A549 (cell line): ENCODE measurements around the gene SEC61B. TPM values are rescaled to one million over a fixed set of nuclear protein-coding genes. Genes with fewer than 3 reads are reported as not detected.

ENCODE experiments used
- ATAC-seq, 2 experiments: fragments of 200-7000 bp in 1 of 2; fragments of >200 bp in 1 of 2; cut with Nextera tagmentation in 1 of 2; cut with Tn5 transposase in 1 of 2; 3 replicates each; pipeline versions ENCODE4 v1.8.0 to v1.9.1; 2018 to 2020; ENCODE audit warnings: mild to moderate bottlenecking in 1 of 2, moderate library complexity in 1 of 2
- CTCF ChIA-PET: fragments of 300-600 bp; sonication (Branson Sonifier 250); formaldehyde crosslinking; extraction: SDS; loops from one replicate; lab custom pipeline; 2021; ENCODE audit warnings: antibody characterized with exemption, inconsistent platforms; lab: Yijun Ruan, JAX
- POLR2A ChIA-PET: fragments of 350-600 bp; formaldehyde crosslinking; extraction: SDS; loops from one replicate; lab custom pipeline; 2021; ENCODE audit warnings: antibody characterized with exemption, inconsistent platforms; lab: Yijun Ruan, JAX
- DNase-seq, 2 experiments: peaks; one replicate each; pipeline versions ENCODE4 v3.0.0 to v3.0.0-alpha.2; 2011 to 2016; ENCODE audit warnings: low read depth in 1 of 2, low spot score in 1 of 2
- FAIRE-seq: peaks from 2 replicates; lab custom pipeline; 2011; peaks lifted over from hg19 to GRCh38; lab: Jason Lieb, UNC
- H3K27ac ChIP-seq, 2 experiments: fragments of >200 bp; sonication (Bioruptor Twin); formaldehyde crosslinking; 3 replicates each; pipeline ENCODE4 v1.5.1; 2016 to 2017
- H3K4me1 ChIP-seq: fragments of >200 bp; sonication (Bioruptor Twin); formaldehyde crosslinking; 3 replicates; pipeline ENCODE4 v1.6.1; 2016
- H3K4me2 ChIP-seq: fragments of >200 bp; sonication (Bioruptor Twin); formaldehyde crosslinking; 3 replicates; pipeline ENCODE4 v1.6.1; 2016
- H3K4me3 ChIP-seq: fragments of >200 bp; sonication (Bioruptor Twin); formaldehyde crosslinking; 3 replicates; pipeline ENCODE4 v1.5.1; 2016
- H3K9me3 ChIP-seq: fragments of >200 bp; sonication (Bioruptor Twin); formaldehyde crosslinking; 3 replicates; pipeline ENCODE4 v1.6.1; 2016
- ATOH8 ChIP-seq: fragments of 250-450 bp; sonication (Bioruptor Pico); IDR thresholded peaks from 2 replicates; pipeline ENCODE4 v1.5.0; 2020; ENCODE audit warnings: low read depth, mild to moderate bottlenecking, moderate library complexity
- BCL3 ChIP-seq: fragments of >200 bp; sonication (Bioruptor Twin); formaldehyde crosslinking; IDR thresholded peaks from 3 replicates; pipeline ENCODE4 v1.6.1; 2016
- CEBPB ChIP-seq, 2 experiments: fragments of >200 bp in 1 of 2; sonication (Bioruptor Twin) in 1 of 2; formaldehyde crosslinking in 1 of 2; IDR thresholded peaks; 2 replicates each; pipeline ENCODE4 v1.6.1; 2012 to 2016
- EHMT2 ChIP-seq: fragments of 200-600 bp; sonication (generic); IDR thresholded peaks from 2 replicates; pipeline ENCODE4 v1.6.1; 2016; ENCODE audit warnings: antibody characterized with exemption, low read depth, mild to moderate bottlenecking, moderate library complexity
- ESRRA ChIP-seq: fragments of 150-350 bp; IDR thresholded peaks from 2 replicates; pipeline ENCODE4 v1.6.1; 2014; ENCODE audit warnings: mild to moderate bottlenecking, low read length, borderline replicate concordance
- FOSL2 ChIP-seq, 2 experiments: fragments of 450-650 bp in 1 of 2; fragments of >200 bp in 1 of 2; sonication (Bioruptor Twin) in 1 of 2; formaldehyde crosslinking; IDR thresholded peaks; 2 replicates each; pipeline versions ENCODE4 v1.5.0 to v1.6.1; 2016 to 2020; ENCODE audit warnings: mild to moderate bottlenecking in 1 of 2, moderate library complexity in 1 of 2
- FOXS1 ChIP-seq: fragments of 250-450 bp; sonication (Bioruptor Pico); IDR thresholded peaks from 2 replicates; pipeline ENCODE4 v1.5.0; 2020; ENCODE audit warnings: mild to moderate bottlenecking, moderate library complexity
- GATA3 ChIP-seq: IDR thresholded peaks from 2 replicates; pipeline ENCODE4 v1.6.1; 2012; ENCODE audit warnings: borderline replicate concordance
- HOXB5 ChIP-seq: fragments of 250-450 bp; sonication (Bioruptor Pico); IDR thresholded peaks from 2 replicates; pipeline ENCODE4 v1.5.0; 2020; ENCODE audit warnings: mild to moderate bottlenecking, moderate library complexity
- JUNB ChIP-seq: fragments of >200 bp; sonication (Bioruptor Twin); formaldehyde crosslinking; IDR thresholded peaks from 2 replicates; pipeline ENCODE4 v1.6.1; 2016
- KDM5A ChIP-seq: fragments of 200-600 bp; sonication (generic); IDR thresholded peaks from 2 replicates; pipeline ENCODE4 v1.6.1; 2016; ENCODE audit warnings: antibody characterized with exemption, mild to moderate bottlenecking
- MAFK ChIP-seq: fragments of 450-650 bp; IDR thresholded peaks from 2 replicates; pipeline ENCODE4 v1.6.1; 2014; ENCODE audit not compliant: partially characterized antibody
- MAZ ChIP-seq: fragments of 150-350 bp; IDR thresholded peaks from 2 replicates; pipeline ENCODE4 v1.6.1; 2014; ENCODE audit warnings: antibody characterized with exemption, low read depth, low read length, borderline replicate concordance
- RARB ChIP-seq: fragments of 250-450 bp; sonication (Bioruptor Pico); IDR thresholded peaks from 2 replicates; pipeline ENCODE4 v1.8.0; 2021; ENCODE audit warnings: mild to moderate bottlenecking, moderate library complexity
- ZFP36 ChIP-seq: fragments of 450-650 bp; IDR thresholded peaks from 2 replicates; pipeline ENCODE4 v1.6.1; 2014; ENCODE audit warnings: borderline replicate concordance; ENCODE audit not compliant: partially characterized antibody
- ZNF302 ChIP-seq: fragments of 250-450 bp; sonication (Bioruptor Pico); IDR thresholded peaks from 2 replicates; pipeline ENCODE4 v1.9.0; 2021; ENCODE audit warnings: inconsistent platforms, mild to moderate bottlenecking, moderate library complexity
- ZSCAN20 ChIP-seq: fragments of 250-450 bp; sonication (Bioruptor Pico); IDR thresholded peaks from 2 replicates; pipeline ENCODE4 v1.8.0; 2022; ENCODE audit warnings: mild to moderate bottlenecking, moderate library complexity
- WGBS: methylation state at CpG from one replicate; pipeline ENCODE4 v1.1.6; 2017; ENCODE audit errors: missing lambda C conversion rate; 5-methylcytosine and 5-hydroxymethylcytosine counted together
- polyA plus RNA-seq, 4 experiments: library from polyadenylated mRNA; depleted of rRNA in 3 of 4; stranded (reverse); fragments of >200 nt; fragmentation: RNase III in 1 of 4; extraction: RNeasy Plus Mini Kit Qiagen cat#74134 plus additional on column Dnase treatment in 1 of 4; gene quantifications; 2 replicates in 3 of 4; 3 replicates in 1 of 4; pipeline ENCODE4 v1.2.3, GENCODE V29; 2011 to 2017
- TF ChIP-seq, protein P1 (sequence below): fragments of >200 bp; sonication (Bioruptor Twin); formaldehyde crosslinking; IDR thresholded peaks from 3 replicates; pipeline ENCODE4 v1.5.1; 2016

The SEC61B gene
- polyA plus RNA-seq, 2 of the 4 experiments (the other 2 are of a cell fraction), result 194 to 275 TPM

DNA sequence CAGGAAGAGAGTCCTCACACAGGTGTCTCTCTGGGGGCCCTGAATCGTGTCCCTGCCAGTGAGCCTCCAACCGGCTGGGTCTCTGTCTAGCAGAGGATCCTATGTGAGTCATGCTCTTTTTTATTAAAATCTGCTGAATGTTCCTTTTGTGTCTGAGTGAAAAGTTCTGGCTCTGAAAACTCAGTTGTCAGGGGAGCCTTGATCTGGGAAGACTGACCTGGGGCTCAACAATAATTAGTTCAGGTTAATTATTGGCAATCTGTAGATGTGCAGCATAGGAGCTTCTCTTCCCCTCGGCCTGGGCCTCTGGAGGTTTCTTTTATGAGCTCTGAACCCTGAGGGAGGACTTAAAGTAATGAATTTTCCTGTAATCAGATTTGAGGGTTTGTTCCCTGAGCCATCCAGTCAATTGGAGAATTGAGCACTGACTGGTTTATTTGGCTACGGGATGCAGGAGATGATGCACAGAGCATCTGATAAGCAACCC, 45.5 kb upstream of the SEC61B start:
- H3K27ac ChIP-seq, result no peak overlapping the region
- H3K4me1 ChIP-seq, result no peaks in the 10 kb centered on the region
- no peak for ATAC-seq
- ChIA-PET CTCF (interaction anchor here (2.1 to 6.8 kb wide), 2 partner anchors 8 to 15 kb away, joined by 8 to 59 read pairs; no protein-coding TSS in a partner anchor), POLR2A (no interaction called here)
- H3K9me3 ChIP-seq, result no peaks in the 10 kb centered on the region
- no peak overlapping the region for H3K4me2 ChIP-seq
- 44% methylated on average over 4 of the region's 4 CpGs for WGBS
- FAIRE-seq, result no peak
- no peak overlapping the region for H3K4me3 ChIP-seq
- TF ChIP-seq RARB (CRISPR knock-in tag) (no peak), FOSL2 (IDR thresholded peaks at IDR 0.05) (no peak), FOSL2 (CRISPR knock-in tag; IDR thresholded peaks at IDR 0.05) (no peak)
- TF ChIP-seq, protein P1, sequence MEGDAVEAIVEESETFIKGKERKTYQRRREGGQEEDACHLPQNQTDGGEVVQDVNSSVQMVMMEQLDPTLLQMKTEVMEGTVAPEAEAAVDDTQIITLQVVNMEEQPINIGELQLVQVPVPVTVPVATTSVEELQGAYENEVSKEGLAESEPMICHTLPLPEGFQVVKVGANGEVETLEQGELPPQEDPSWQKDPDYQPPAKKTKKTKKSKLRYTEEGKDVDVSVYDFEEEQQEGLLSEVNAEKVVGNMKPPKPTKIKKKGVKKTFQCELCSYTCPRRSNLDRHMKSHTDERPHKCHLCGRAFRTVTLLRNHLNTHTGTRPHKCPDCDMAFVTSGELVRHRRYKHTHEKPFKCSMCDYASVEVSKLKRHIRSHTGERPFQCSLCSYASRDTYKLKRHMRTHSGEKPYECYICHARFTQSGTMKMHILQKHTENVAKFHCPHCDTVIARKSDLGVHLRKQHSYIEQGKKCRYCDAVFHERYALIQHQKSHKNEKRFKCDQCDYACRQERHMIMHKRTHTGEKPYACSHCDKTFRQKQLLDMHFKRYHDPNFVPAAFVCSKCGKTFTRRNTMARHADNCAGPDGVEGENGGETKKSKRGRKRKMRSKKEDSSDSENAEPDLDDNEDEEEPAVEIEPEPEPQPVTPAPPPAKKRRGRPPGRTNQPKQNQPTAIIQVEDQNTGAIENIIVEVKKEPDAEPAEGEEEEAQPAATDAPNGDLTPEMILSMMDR, result no peak
- DNase-seq, result no peak

GRCh38 chr9:99177576-99178366, 44.3 kb upstream of the SEC61B start:
- Histone ChIP-seq H3K4me3 (no peak overlapping the region), H3K27ac (no peak overlapping the region), H3K4me2 (no peak overlapping the region), H3K4me1 (no peaks in the 10 kb centered on the region), H3K9me3 (no peaks in the 10 kb centered on the region)
- CTCF ChIA-PET, result interaction anchor here (1.1 to 1.4 kb wide), 3 partner anchors 7 to 15 kb away, joined by 3 to 6 read pairs (median 4); no protein-coding TSS in a partner anchor
- ATAC-seq (no peak), DNase-seq (no peak), FAIRE-seq (no peak)
- WGBS, result 72% methylated on average over 8 of the region's 8 CpGs
- POLR2A ChIA-PET, result no interaction called here
- TF ChIP-seq GATA3 (no peak), ZFP36 (no peak), MAZ (no peak), FOXS1 (CRISPR knock-in tag) (no peak), JUNB (no peak), BCL3 (no peak), ZNF302 (no peak), HOXB5 (CRISPR knock-in tag) (no peak), KDM5A (no peak), RARB (CRISPR knock-in tag) (no peak), ESRRA (no peak), EHMT2 (no peak), MAFK (no peak), ZSCAN20 (CRISPR knock-in tag) (no peak), CEBPB (IDR thresholded peaks at IDR 0.05) (no peak), ATOH8 (CRISPR knock-in tag) (no peak)
- TF ChIP-seq, protein P1, result no peak
